H1 (cell line): ENCODE results near the gene TRNP1. TPM values are rescaled to one million over a fixed set of nuclear protein-coding genes. Genes with fewer than 3 reads are reported as not detected.

Source experiments
- BACH1 ChIP-seq: IDR thresholded peaks from 2 replicates; pipeline ENCODE4 v1.6.1; 2012; ENCODE audit warnings: low read length, improper control_type of control experiment
- SIN3A ChIP-seq, 2 experiments: IDR thresholded peaks in 1 of 2; conservative IDR thresholded peaks in 1 of 2; 2 replicates each; pipeline ENCODE4 v1.6.1; 2011 to 2012; ENCODE audit warnings: low read length in 2 of 2, improper control_type of control experiment in 1 of 2, low read depth in 1 of 2, mild to moderate bottlenecking in 1 of 2
- TAF1 ChIP-seq: IDR thresholded peaks from 2 replicates; pipeline ENCODE4 v1.6.1; 2011; ENCODE audit warnings: mild to moderate bottlenecking, low read depth, low read length
- TCF12 ChIP-seq: IDR thresholded peaks from 2 replicates; pipeline ENCODE4 v1.6.1; 2011; ENCODE audit warnings: low read depth, mild to moderate bottlenecking, low read length
- polyA plus RNA-seq, 7 experiments: library from polyadenylated mRNA; depleted of rRNA in 3 of 7; stranded (reverse) in 5 of 7; unstranded in 2 of 7; fragments of >200 nt in 5 of 7; fragments of 200-250 nt in 2 of 7; gene quantifications; 1 replicate in 5 of 7; 2 replicates in 1 of 7; 4 replicates in 1 of 7; pipeline versions ENCODE4 v1.2.1 to v1.2.3, GENCODE V29; 2011 to 2013; ENCODE audit warnings: missing spikeins in 2 of 7, mixed read lengths in 2 of 7
- total RNA-seq: library from RNA; stranded (reverse); fragmentation: NEBNext Ultra II Directional; extraction: Animal tissue kit (Norgen Biotek cat#: 25700); gene quantifications from 2 replicates; pipeline ENCODE4 v1.2.1, GENCODE V29; 2021

TRNP1 gene
- total and polyA plus RNA-seq, 2 of the 8 experiments (the other 6 are each of a cell fraction or from before 2014, with no cell fraction given) = 51.7 to 102 TPM

DNA sequence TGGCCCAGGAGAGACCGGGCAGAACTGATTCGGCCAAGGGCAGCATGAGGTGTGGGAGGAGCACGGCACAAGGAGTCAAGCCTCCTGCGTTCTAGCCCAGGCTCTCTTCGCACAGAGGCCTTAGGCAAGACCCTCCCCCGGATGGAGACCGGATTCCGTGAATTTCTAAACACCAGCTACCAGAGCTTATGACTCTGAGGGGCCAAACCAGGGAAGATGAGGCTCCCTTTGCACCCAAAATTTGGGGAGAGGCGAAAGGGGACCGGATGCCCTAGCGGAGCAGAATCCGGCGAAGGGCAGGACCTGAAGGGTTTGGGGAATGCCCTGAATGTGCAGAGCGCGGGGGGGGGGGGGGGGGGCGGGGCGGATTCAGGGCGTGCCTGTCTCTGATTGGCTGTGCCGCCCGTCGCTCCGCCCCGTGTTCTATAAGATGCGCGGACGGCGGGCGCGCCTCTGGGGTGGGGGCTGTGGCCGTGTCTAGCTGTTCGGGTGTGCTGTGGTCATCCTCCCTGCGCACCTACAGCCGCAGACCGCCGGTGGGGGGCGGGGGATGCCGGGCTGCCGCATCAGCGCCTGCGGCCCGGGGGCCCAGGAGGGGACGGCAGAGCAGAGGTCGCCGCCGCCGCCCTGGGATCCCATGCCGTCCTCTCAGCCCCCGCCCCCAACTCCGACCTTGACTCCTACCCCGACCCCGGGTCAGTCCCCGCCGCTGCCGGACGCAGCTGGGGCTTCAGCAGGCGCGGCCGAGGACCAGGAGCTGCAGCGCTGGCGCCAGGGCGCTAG, at the start of gene TRNP1 (continued):
- TF ChIP-seq TAF1 (no peak; the same call in none of the 2 replicates), SIN3A (conservative IDR thresholded peaks at IDR 0.05 in 1 of 2, IDR thresholded peaks at IDR 0.05 in 1 of 2; ENCODE audit: low read depth in 1 of 2, low read length in 2 of 2) (no peak), BACH1 (no peak), TCF12 (no peak)
- TF ChIP-seq, all 59 proteins: peak for 15
